ENCODE measurements around the gene PRRT1.

Gene PRRT1

DNA sequence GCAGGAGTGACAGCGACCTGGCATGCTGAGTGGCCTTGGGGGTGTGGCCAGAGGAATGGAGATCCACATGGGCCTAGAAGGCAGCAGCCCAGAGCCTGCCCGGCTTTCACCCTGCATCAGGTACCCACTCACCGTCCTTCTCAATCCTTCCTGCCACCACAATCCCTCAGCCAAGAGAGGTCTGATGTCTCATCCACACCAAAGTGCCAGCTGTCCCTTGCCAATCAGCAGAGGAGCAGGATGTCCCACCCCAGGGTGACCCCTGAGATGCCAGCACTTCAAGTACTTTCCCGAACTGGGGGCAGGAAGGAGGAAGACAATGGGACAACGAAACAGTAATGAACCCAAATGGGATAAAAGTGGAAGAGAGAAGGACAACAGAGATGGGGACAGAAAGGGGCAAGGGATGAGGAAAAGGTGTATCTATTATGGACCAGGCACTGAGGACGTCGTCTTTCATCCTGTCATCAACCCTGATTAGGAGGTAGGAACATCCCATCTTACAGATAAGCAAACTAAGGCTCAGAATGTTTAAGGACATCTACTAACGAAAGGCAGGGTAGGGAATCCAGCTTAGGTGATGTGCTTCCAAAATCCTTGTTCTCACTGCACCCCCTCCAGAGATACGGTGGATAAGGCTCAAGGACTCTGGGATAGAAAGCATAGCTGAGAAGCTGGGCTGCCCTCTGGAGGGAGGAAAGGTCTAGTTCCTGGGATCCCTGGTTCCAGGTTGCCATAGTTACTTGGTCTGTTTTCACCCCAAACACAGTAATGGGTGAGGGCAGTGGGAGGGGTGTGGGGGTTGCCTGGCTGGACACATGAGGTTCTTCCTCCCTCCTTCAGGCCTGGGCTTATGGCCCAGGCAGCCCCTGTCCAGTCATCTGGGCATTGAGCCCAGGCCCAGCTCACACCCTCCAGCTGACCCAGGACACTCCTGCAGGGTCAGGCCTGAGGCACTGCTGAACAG lies 38.1 kb downstream of the PRRT1 start:
- Histone ChIP-seq H3K4me3 (ENCODE audit: low read length) (no peak overlapping the region), H3K27me3 (ENCODE audit: insufficient read depth, low read length) (peaks cover 6% of the 10 kb centered on the region), H3K27ac (ENCODE audit: low read depth, low read length) (no peak overlapping the region), H3K9ac (ENCODE audit: low read depth, low read length) (peak overlapping the region; percentile 56), H3K4me1 (ENCODE audit: insufficient read depth, low read length) (peaks cover 4% of the 10 kb centered on the region; the same call in 1 of the 2 replicates), H3K9me3 (ENCODE audit: insufficient read depth, low read depth, low read length) (no peaks in the 10 kb centered on the region), H3K36me3 (ENCODE audit: insufficient read depth, low read length) (peaks cover 33% of the 10 kb centered on the region)
- 88% methylated on average over 9 of the region's 9 CpGs for WGBS

GRCh38 chr6:32112431-32112980 lies 39.2 kb downstream of the PRRT1 start:
- peaks cover 12% of the 10 kb centered on the region for H3K27me3 ChIP-seq (ENCODE audit: insufficient read depth, low read length)
- H3K9ac ChIP-seq (ENCODE audit: low read depth, low read length) = no peak overlapping the region
- WGBS = 89% methylated on average over 9 of the region's 9 CpGs
- peaks cover 12% of the 10 kb centered on the region for H3K4me1 ChIP-seq (ENCODE audit: insufficient read depth, low read length)
- H3K4me3 ChIP-seq (ENCODE audit: low read length) = no peak overlapping the region
- no peak overlapping the region for H3K27ac ChIP-seq (ENCODE audit: low read depth, low read length)
- H3K36me3 ChIP-seq (ENCODE audit: insufficient read depth, low read length) = peaks cover 24% of the 10 kb centered on the region
- H3K9me3 ChIP-seq (ENCODE audit: insufficient read depth, low read depth, low read length) = no peaks in the 10 kb centered on the region

DNA sequence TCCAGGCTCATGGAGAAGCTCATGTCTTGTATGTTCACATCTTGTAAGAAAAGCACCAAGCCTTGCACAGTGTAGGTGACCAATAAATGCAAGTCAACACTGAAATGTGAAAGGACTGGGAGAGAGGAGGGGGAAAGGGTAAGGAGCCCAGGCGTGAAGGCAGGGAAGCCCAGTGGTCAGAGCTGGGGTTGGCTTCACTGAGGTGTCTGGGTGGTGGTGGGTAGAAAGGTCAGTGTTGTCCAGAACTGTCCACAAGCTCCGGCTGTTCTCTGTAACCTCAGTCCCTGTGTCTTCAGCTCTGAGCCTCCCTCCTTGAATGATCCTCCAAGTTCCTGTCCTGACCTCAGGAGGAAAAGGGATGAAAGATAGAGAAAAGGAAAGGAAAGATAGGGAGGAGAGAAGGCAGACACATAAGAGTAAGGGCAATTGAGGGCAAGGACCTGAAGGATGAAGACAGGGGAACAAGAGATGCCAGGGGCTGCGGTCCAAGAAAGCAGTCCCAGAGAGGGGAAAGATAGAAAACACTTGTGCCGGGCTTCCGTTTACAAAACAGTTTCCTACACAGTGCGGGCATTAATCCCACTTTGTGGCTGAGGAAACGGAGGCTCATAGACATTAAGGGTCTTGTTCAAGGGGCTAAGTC lies 40.2 kb downstream of the PRRT1 start:
- H3K36me3 ChIP-seq (ENCODE audit: insufficient read depth, low read length) = peaks cover 14% of the 10 kb centered on the region
- H3K9me3 ChIP-seq (ENCODE audit: insufficient read depth, low read depth, low read length) = no peaks in the 10 kb centered on the region
- WGBS = 89% methylated on average over 7 of the region's 7 CpGs
- H3K9ac ChIP-seq (ENCODE audit: low read depth, low read length) = no peak overlapping the region
- no peak overlapping the region for H3K27ac ChIP-seq (ENCODE audit: low read depth, low read length)
- no peak overlapping the region for H3K4me3 ChIP-seq (ENCODE audit: low read length)
- peaks cover 12% of the 10 kb centered on the region for H3K4me1 ChIP-seq (ENCODE audit: insufficient read depth, low read length)
- H3K27me3 ChIP-seq (ENCODE audit: insufficient read depth, low read length) = peaks cover 12% of the 10 kb centered on the region

DNA sequence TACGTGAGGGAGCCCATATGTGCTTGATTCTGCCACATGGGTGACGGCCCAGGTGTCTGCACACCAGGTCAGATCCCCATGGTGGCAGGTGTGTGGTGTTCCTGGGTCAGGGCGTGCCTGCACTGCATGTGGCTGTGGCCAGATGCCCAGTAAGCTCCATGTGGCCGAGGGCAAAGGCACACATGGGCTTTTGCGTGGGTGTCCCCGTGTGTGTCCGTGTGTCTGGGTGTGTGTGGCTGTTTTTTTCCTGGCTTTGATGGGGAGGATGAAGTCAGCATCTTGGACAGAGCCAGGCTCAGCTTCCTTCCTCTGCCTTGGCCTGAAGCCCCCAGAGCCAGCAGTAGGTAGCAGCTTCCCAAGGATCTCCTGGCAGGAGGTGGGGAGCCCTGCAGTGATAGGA lies 41.1 kb downstream of the PRRT1 start:
- WGBS = 88% methylated on average over 7 of the region's 7 CpGs
- Histone ChIP-seq H3K4me3 (ENCODE audit: low read length) (no peak overlapping the region), H3K4me1 (ENCODE audit: insufficient read depth, low read length) (peaks cover 12% of the 10 kb centered on the region), H3K27me3 (ENCODE audit: insufficient read depth, low read length) (peaks cover 14% of the 10 kb centered on the region), H3K9ac (ENCODE audit: low read depth, low read length) (no peak overlapping the region), H3K9me3 (ENCODE audit: insufficient read depth, low read depth, low read length) (no peaks in the 10 kb centered on the region), H3K36me3 (ENCODE audit: insufficient read depth, low read length) (peaks cover 6% of the 10 kb centered on the region; the same call in 1 of the 2 replicates), H3K27ac (ENCODE audit: low read depth, low read length) (no peak overlapping the region)

DNA sequence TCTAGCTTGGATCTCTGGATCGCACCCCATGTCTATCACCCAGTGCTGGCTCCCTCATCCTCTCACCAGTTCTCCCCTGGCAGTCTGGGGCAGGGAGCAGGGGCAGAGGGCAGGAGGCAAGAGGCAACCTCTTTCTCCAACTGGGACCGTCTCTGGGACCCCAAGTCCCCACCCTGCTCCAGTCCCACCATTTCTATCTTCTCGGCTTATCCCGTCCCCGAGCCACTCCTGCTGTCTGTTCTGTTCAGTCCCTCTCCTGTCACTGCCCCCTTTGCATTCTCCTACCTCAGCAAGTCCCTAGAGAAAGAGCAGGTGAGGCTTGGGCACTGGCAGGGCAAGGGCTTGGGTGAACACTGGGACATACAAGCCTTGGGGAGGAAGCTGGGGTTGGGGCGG lies 42.0 kb downstream of the PRRT1 start:
- Histone ChIP-seq H3K9ac (ENCODE audit: low read depth, low read length) (no peak overlapping the region), H3K27ac (ENCODE audit: low read depth, low read length) (no peak overlapping the region), H3K9me3 (ENCODE audit: insufficient read depth, low read depth, low read length) (no peaks in the 10 kb centered on the region), H3K27me3 (ENCODE audit: insufficient read depth, low read length) (peaks cover 14% of the 10 kb centered on the region), H3K4me3 (ENCODE audit: low read length) (no peak overlapping the region), H3K36me3 (ENCODE audit: insufficient read depth, low read length) (peaks cover 2% of the 10 kb centered on the region; the same call in 1 of the 2 replicates), H3K4me1 (ENCODE audit: insufficient read depth, low read length) (peaks cover 12% of the 10 kb centered on the region)
- 62% methylated on average over 6 of the region's 6 CpGs for WGBS

DNA sequence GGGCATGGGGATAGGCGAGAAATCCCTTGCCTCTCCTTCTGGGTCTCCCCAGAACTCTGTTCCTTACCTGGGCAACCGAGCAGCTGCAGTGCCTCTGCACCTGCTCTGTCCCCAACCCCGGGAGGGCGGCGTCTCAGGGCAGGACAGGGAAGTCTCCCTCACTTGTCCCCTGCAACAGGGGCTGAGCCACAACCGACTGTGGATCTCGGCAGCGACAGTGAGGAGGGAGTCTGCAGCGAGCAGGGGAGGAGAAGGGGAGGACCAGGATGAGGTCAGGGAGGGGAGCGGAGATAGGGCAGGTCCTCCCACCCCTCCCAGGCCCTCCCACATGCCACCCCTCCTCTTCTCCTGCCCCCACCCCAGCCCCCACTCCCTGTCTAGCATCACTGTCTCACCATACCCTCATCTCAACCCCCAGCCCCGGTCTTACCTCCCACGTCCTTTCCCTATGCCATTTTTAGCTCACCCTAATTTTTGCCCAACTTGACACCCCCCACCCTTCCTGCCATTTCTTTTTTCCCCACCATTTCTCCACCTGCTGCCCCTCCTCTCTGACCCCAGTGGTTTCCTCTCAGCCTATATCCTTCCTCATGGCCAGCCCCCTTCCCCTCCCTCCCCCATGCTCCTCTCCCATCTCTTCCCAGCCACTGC lies 42.5 kb downstream of the PRRT1 start, which contains the start of gene TNXB:
TSS of gene TNXB (minus strand) at position 225 of the 651 bp plus-strand sequence. CDS start 11,140 bp downstream, outside the sequence.
- WGBS = 28% methylated on average over 10 of the region's 12 CpGs
- peak within 1 kb of the TSS; percentile 14; the same call in 1 of the 2 replicates for H3K4me3 ChIP-seq (ENCODE audit: low read length)
- no peak within 1 kb of the TSS for H3K9ac ChIP-seq (ENCODE audit: low read depth, low read length)

GRCh38 chr6:32108727-32109113 lies 43.0 kb downstream of the PRRT1 start:
- no peaks in the 10 kb centered on the region for H3K9me3 ChIP-seq (ENCODE audit: insufficient read depth, low read depth, low read length)
- no peak overlapping the region for H3K27ac ChIP-seq (ENCODE audit: low read depth, low read length)
- H3K4me1 ChIP-seq (ENCODE audit: insufficient read depth, low read length) = peaks cover 12% of the 10 kb centered on the region
- peaks cover 14% of the 10 kb centered on the region for H3K27me3 ChIP-seq (ENCODE audit: insufficient read depth, low read length)
- WGBS = 65% methylated on average over 6 of the region's 6 CpGs
- H3K36me3 ChIP-seq (ENCODE audit: insufficient read depth, low read length) = no peaks in the 10 kb centered on the region
- H3K9ac ChIP-seq (ENCODE audit: low read depth, low read length) = no peak overlapping the region
- peak overlapping the region; percentile 14; the same call in 1 of the 2 replicates for H3K4me3 ChIP-seq (ENCODE audit: low read length)

More for the DNA sequence above, 42.5 kb downstream of the PRRT1 start, which contains the start of gene TNXB:
- Histone ChIP-seq H3K9me3 (ENCODE audit: insufficient read depth, low read depth, low read length) (no peaks in the 10 kb centered on the region), H3K36me3 (ENCODE audit: insufficient read depth, low read length) (no peaks in the 10 kb centered on the region), H3K27ac (ENCODE audit: low read depth, low read length) (no peak within 1 kb of the TSS), H3K4me1 (ENCODE audit: insufficient read depth, low read length) (peaks cover 12% of the 10 kb centered on the region), H3K27me3 (ENCODE audit: insufficient read depth, low read length) (peaks cover 14% of the 10 kb centered on the region)

DNA sequence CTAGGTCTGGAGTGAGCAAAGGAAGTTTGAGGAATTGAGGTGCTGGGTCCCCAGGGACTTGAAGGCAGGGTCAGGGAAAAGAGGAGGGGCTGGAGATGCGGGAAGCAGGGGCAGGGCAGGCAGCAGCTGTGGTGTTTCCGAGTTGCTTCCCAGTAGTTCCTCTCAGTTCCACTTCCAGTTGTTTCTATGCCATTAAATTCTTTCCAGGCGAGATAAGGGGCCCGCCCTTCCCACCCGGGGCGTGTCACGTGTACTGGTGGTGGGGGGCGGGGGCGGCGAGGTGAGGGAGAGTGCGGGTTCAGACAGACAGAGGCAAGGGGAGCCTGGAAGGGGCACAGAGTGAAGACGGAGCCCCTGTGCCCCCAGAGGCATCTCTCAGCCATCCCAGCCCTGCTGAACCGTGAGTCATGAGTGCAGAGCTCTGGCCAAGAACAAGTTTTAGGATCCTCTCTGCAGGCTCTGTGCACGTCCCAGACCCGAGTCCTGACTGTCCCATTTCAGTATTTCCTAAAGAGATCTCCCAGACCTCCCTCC lies 43.6 kb downstream of the PRRT1 start:
- Histone ChIP-seq H3K4me1 (ENCODE audit: insufficient read depth, low read length) (peaks cover 12% of the 10 kb centered on the region), H3K27me3 (ENCODE audit: insufficient read depth, low read length) (peaks cover 14% of the 10 kb centered on the region), H3K4me3 (ENCODE audit: low read length) (no peak overlapping the region), H3K36me3 (ENCODE audit: insufficient read depth, low read length) (no peaks in the 10 kb centered on the region), H3K27ac (ENCODE audit: low read depth, low read length) (no peak overlapping the region), H3K9ac (ENCODE audit: low read depth, low read length) (no peak overlapping the region), H3K9me3 (ENCODE audit: insufficient read depth, low read depth, low read length) (no peaks in the 10 kb centered on the region)
- 16% methylated on average over 15 of the region's 15 CpGs for WGBS

DNA sequence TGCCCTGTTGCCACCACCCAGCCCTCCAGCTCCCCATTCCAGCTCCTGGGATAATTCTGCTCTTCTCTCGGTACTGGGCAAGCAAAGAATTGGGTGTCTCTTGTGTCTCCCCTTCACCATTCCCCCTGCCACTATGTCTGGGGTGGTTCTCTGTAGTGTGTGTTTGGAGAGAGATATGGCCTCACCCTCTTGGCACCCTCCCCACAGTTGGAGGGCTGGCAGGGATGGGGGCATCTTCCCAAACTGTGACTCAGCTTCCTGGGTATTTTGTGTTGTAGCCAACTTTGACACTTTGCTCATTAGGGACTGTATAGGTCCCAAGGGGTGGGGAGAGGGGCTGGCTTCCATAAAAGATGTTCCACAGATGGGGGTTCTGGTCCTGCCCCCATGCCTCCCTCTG lies 44.3 kb downstream of the PRRT1 start:
- peaks cover 14% of the 10 kb centered on the region for H3K27me3 ChIP-seq (ENCODE audit: insufficient read depth, low read length)
- no peaks in the 10 kb centered on the region for H3K9me3 ChIP-seq (ENCODE audit: insufficient read depth, low read depth, low read length)
- no peak overlapping the region for H3K9ac ChIP-seq (ENCODE audit: low read depth, low read length)
- no peak overlapping the region for H3K4me3 ChIP-seq (ENCODE audit: low read length)
- H3K27ac ChIP-seq (ENCODE audit: low read depth, low read length) = no peak overlapping the region
- peaks cover 12% of the 10 kb centered on the region for H3K4me1 ChIP-seq (ENCODE audit: insufficient read depth, low read length)
- WGBS = 92% methylated on average over 1 of the region's 1 CpG
- H3K36me3 ChIP-seq (ENCODE audit: insufficient read depth, low read length) = no peaks in the 10 kb centered on the region

DNA sequence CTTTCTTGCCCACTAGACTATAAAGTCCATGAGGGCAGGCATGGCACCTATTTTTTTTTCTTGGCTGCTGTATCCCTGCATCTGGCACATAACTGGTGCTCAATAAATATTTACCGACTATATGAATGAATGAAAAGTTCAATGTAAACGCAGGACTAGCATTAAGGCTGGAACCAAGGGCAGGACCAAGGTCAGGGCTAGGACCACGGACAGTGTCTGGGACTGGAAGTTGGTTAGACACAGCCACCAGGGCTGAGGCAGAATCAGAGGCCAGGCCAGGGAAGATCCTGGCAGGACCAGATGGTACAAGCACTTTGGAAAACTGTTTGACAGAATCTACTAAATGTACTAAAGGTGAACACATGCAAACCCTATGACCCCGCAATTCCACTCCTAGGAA lies 46.3 kb downstream of the PRRT1 start:
- no peak overlapping the region for H3K27ac ChIP-seq (ENCODE audit: low read depth, low read length)
- no peak overlapping the region for H3K9ac ChIP-seq (ENCODE audit: low read depth, low read length)
- no peak overlapping the region for H3K4me3 ChIP-seq (ENCODE audit: low read length)
- H3K27me3 ChIP-seq (ENCODE audit: insufficient read depth, low read length) = peaks cover 14% of the 10 kb centered on the region
- no peaks in the 10 kb centered on the region for H3K36me3 ChIP-seq (ENCODE audit: insufficient read depth, low read length)
- 76% methylated on average over 4 of the region's 4 CpGs for WGBS
- no peaks in the 10 kb centered on the region for H3K9me3 ChIP-seq (ENCODE audit: insufficient read depth, low read depth, low read length)
- peaks cover 12% of the 10 kb centered on the region for H3K4me1 ChIP-seq (ENCODE audit: insufficient read depth, low read length)

Measured in HUES64 (cell line).